ENCODE data around the gene SPPL3. TPM values are rescaled to one million over a fixed set of nuclear protein-coding genes. Genes with fewer than 3 reads are reported as not detected.
"Not testable (repeated sequence)": the region's sequence is repeated elsewhere in the genome, so short reads cannot be mapped to it uniquely, and the experiment has no call there.

SPPL3 gene
- total and polyA plus RNA-seq, 10 donors, result 9.0 to 76.9 (median 44.0) TPM

GRCh38 chr12:120902846-120903411 is 1.2 kb downstream of the SPPL3 start:
- peaks cover 26 to 63% (median 50%) of the 10 kb centered on the region in 6 donors for H3K4me1 ChIP-seq
- H3K27me3 ChIP-seq (replicated peaks in 1 of 7), result no peaks in the 10 kb centered on the region
- peak overlapping the region; percentile 82 to 98 (median 92) for H3K4me3 ChIP-seq
- intact Hi-C loops (cut with DNase I; ENCODE audit: low total_unique reads), result no loop called here
- H3K27ac ChIP-seq, result peak overlapping the region; percentile 81 to 97 (median 95)
- peaks cover 0 to 16% (median 0%) of the 10 kb centered on the region in 6 donors for H3K36me3 ChIP-seq
- TF ChIP-seq CTCF (IDR thresholded peaks at IDR 0.05 in 8 of 11, conservative IDR thresholded peaks at IDR 0.05 in 3 of 11) (no peak), POLR2AphosphoS5 (IDR thresholded peaks at IDR 0.05) (no peak), POLR2A (IDR thresholded peaks at IDR 0.05) (no peak)
- 2 to 4% (median 3%) methylated on average over 15 of the region's 15 CpGs for WGBS, 5 donors
- H3K9me3 ChIP-seq, result no peaks in the 10 kb centered on the region
- DNase-seq, result no peak

DNA sequence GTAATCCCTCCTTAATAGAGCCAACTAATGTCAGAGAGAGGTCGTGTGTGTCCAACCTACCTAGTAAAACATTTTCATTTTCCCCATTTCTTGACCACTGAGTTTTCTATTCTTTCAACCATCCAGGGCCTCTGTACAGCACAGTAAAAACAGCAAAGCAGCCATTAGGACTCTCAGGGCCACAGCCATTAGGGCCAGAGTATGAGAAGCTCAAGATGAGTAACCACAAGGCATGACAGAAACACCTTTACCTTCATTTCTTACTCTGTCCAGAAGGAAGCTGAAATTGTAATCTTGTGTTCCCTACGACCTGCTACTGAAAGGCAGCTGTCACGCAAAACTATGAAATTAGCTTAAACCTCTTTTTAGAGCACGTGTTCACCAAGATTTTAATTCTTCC is 2.3 kb downstream of the SPPL3 start:
- peak overlapping the region in 3 of 8 donors; percentile 90 to 96 (median 94) for H3K4me3 ChIP-seq
- TF ChIP-seq CTCF (IDR thresholded peaks at IDR 0.05 in 8 of 11, conservative IDR thresholded peaks at IDR 0.05 in 3 of 11) (no peak), POLR2AphosphoS5 (IDR thresholded peaks at IDR 0.05) (no peak), POLR2A (IDR thresholded peaks at IDR 0.05) (no peak)
- H3K9me3 ChIP-seq, result no peaks in the 10 kb centered on the region
- peaks cover 0 to 16% (median 0%) of the 10 kb centered on the region in 6 donors for H3K36me3 ChIP-seq
- H3K4me1 ChIP-seq, result peaks cover 26 to 74% (median 57%) of the 10 kb centered on the region in 6 donors
- H3K27me3 ChIP-seq (replicated peaks in 1 of 7), result no peaks in the 10 kb centered on the region
- peak overlapping the region in 4 of 8 donors; percentile 11 to 97 (median 96) for H3K27ac ChIP-seq
- intact Hi-C loops (cut with DNase I; ENCODE audit: low total_unique reads), result no loop called here
- 66 to 78% (median 72%) methylated on average over 4 of the region's 4 CpGs for WGBS, 5 donors
- DNase-seq, result no peak

- intact Hi-C loops (cut with DNase I; ENCODE audit: low total_unique reads); H3K27me3 ChIP-seq (replicated peaks in 1 of 7); DNase-seq; H3K27ac ChIP-seq; H3K9me3 ChIP-seq: not testable (repeated sequence)
- Histone ChIP-seq H3K4me1 (peaks cover 26 to 82% (median 61%) of the 10 kb centered on the region in 6 donors), H3K4me3 (peak overlapping the region in 1 of 8 donors; percentile 96), H3K36me3 (peaks cover 0 to 16% (median 0%) of the 10 kb centered on the region in 6 donors)
- WGBS, 5 donors, result 58 to 76% (median 64%) methylated on average over 5 of the region's 5 CpGs
These were observed 3.1 kb downstream of the SPPL3 start for GRCh38 chr12:120901101-120901500.

GRCh38 chr12:120895532-120895931 is 8.6 kb downstream of the SPPL3 start:
- TF ChIP-seq POLR2AphosphoS5 (IDR thresholded peaks at IDR 0.05) (no peak), POLR2A (IDR thresholded peaks at IDR 0.05) (no peak), CTCF (IDR thresholded peaks at IDR 0.05 in 8 of 11, conservative IDR thresholded peaks at IDR 0.05 in 3 of 11) (no peak)
- no peak overlapping the region for H3K4me3 ChIP-seq
- no peak for DNase-seq
- H3K27ac ChIP-seq, result no peak overlapping the region
- intact Hi-C loops (cut with DNase I; ENCODE audit: low total_unique reads), result no loop called here
- 87 to 90% (median 89%) methylated on average over 7 of the region's 7 CpGs for WGBS, 5 donors
- H3K36me3 ChIP-seq, result peaks cover 0 to 33% (median 3%) of the 10 kb centered on the region in 6 donors
- H3K9me3 ChIP-seq, result no peaks in the 10 kb centered on the region
- H3K27me3 ChIP-seq (replicated peaks in 1 of 7), result no peaks in the 10 kb centered on the region
- peaks cover 27 to 100% (median 69%) of the 10 kb centered on the region in 6 donors for H3K4me1 ChIP-seq
